Type B pancreatic cell (in vitro differentiated cells): ENCODE measurements around the gene JMJD4. TPM values are rescaled to one million over a fixed set of nuclear protein-coding genes. Genes with fewer than 3 reads are reported as not detected.

Experiments
- DNase-seq: peaks from one replicate; pipeline ENCODE4 v3.0.0; 2021; ENCODE audit warnings: mixed read lengths; ENCODE audit not compliant: unreplicated experiment; ENCODE audit errors: extremely low spot score
- H3K27ac Mint-ChIP-seq: 2 replicates; pipeline ENCODE4 v1.8.0; 2021; ENCODE audit warnings: mild to moderate bottlenecking, mixed read lengths
- H3K27me3 Mint-ChIP-seq: 2 replicates; pipeline ENCODE4 v1.8.0; 2021; ENCODE audit warnings: mixed read lengths
- H3K36me3 Mint-ChIP-seq: 2 replicates; pipeline ENCODE4 v1.8.0; 2021; ENCODE audit warnings: mixed read lengths
- H3K4me1 Mint-ChIP-seq: one replicate; pipeline ENCODE4 v1.8.0; 2021; ENCODE audit warnings: mixed read lengths; ENCODE audit not compliant: unreplicated experiment
- H3K4me3 Mint-ChIP-seq: 2 replicates; pipeline ENCODE4 v1.8.0; 2021; ENCODE audit warnings: mild to moderate bottlenecking, mixed read lengths
- H3K9me3 Mint-ChIP-seq: 2 replicates; pipeline ENCODE4 v1.8.0; 2021; ENCODE audit warnings: mixed read lengths
- CTCF ChIP-seq: fragments of 200-600 bp; sonication (generic); conservative IDR thresholded peaks from 2 replicates; pipeline ENCODE4 v1.5.0; 2021; ENCODE audit warnings: antibody characterized with exemption, mild to moderate bottlenecking
- total RNA-seq: library from RNA; stranded (reverse); gene quantifications from 2 replicates; pipeline ENCODE4 v1.2.1, GENCODE V29; 2021; ENCODE audit warnings: low replicate concordance

JMJD4 gene
- total RNA-seq, 1 donor from 2014 or later: 23.5 TPM

GRCh38 chr1:227734546-227734855 is 601 bp downstream of the JMJD4 start:
- no peak for DNase-seq
- Mint-ChIP-seq H3K9me3 (no peaks in the 10 kb centered on the region), H3K4me1 (peaks cover 24% of the 10 kb centered on the region), H3K27me3 (no peaks in the 10 kb centered on the region), H3K36me3 (peaks cover 3% of the 10 kb centered on the region), H3K27ac (peak overlapping the region; percentile 67), H3K4me3 (peak overlapping the region; percentile 94)
- TF ChIP-seq CTCF: no peak

GRCh38 chr1:227733751-227734545 is 1.2 kb downstream of the JMJD4 start:
- H3K27ac Mint-ChIP-seq: peak overlapping the region; percentile 67
- DNase-seq: no peak
- H3K36me3 Mint-ChIP-seq: peaks cover 3% of the 10 kb centered on the region
- peaks cover 24% of the 10 kb centered on the region for H3K4me1 Mint-ChIP-seq
- H3K27me3 Mint-ChIP-seq: no peaks in the 10 kb centered on the region
- TF ChIP-seq CTCF: no peak
- H3K9me3 Mint-ChIP-seq: no peaks in the 10 kb centered on the region
- peak overlapping the region; percentile 94 for H3K4me3 Mint-ChIP-seq

DNA sequence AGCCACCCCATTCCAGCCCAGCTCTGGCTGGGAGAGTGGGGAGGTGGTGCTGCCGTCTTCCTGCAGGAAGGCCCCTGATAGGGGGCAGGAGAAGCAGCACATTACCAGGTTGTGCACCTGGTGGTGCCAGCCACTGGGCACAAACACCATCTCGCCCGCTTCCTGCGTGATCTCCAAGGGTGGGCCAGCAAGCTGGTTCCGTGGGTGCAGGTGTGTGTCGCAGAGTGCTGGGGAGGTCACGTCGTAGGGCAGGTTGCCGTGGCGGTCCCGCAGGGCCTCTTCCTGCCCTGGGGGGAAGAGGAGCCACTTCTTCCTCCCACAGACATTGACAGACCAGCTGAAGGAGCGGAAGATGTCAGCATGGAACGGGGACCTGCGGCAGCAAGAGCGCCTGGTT is 1.8 kb downstream of the JMJD4 start:
- Mint-ChIP-seq H3K36me3 (peaks cover 3% of the 10 kb centered on the region), H3K27ac (no peak overlapping the region), H3K9me3 (no peaks in the 10 kb centered on the region), H3K4me3 (peak overlapping the region; percentile 82), H3K4me1 (peaks cover 24% of the 10 kb centered on the region), H3K27me3 (no peaks in the 10 kb centered on the region)
- DNase-seq: no peak
- TF ChIP-seq CTCF: no peak

- H3K27me3 Mint-ChIP-seq: no peaks in the 10 kb centered on the region
- H3K4me3 Mint-ChIP-seq: peak overlapping the region; percentile 47
- H3K4me1 Mint-ChIP-seq: peaks cover 28% of the 10 kb centered on the region
- no peak overlapping the region for H3K27ac Mint-ChIP-seq
- peak; percentile 64 for DNase-seq
- no peak for TF ChIP-seq CTCF
- H3K9me3 Mint-ChIP-seq: no peaks in the 10 kb centered on the region
- H3K36me3 Mint-ChIP-seq: peaks cover 3% of the 10 kb centered on the region
Measured at GRCh38 chr1:227732586-227733308, 2.4 kb downstream of the JMJD4 start.

DNA sequence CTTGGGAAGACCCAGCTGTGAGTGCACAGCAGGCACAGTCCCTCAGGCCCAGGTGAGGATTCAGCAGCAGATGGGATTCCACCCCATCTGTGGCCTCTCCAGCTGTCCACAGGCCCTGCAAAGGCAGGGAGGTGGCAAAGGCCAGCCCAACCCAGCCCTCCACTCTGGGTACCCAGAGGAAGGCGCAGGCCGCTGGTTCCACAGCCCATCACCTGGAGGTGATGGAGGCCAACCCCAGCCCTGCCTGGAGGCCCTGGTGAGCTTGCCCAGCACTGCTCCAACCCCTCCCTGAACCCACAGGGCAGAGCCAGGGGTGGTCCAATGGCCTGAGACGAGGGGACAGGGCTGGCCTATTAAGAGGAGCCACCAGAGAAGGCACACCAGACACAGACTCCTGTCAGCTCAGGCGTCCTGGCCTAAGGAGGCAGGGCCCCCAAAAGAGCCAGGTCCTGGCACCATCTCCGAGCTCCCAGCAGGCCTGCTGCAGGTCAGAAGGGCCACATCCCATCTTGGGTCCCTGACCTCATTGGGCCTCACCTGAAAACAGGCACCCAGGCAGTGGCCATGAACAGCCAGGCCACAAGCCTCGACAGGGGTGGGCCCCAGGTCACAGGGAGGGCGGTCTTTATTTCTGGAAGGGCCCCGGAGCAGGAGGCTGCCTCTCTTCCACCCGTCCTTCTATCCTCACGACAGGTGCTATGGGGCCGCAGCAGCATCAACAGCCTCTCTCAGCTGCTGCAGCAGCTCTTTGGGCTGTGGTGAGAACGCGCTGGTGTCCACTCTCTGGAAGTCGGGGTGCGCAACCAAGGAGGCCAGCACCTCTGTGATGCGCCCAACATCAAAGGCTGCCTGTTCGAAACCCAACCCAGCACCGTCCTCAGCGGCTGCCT is 3.2 kb downstream of the JMJD4 start:
- Mint-ChIP-seq H3K4me1 (peaks cover 22% of the 10 kb centered on the region), H3K27ac (no peak overlapping the region), H3K36me3 (peaks cover 3% of the 10 kb centered on the region), H3K9me3 (no peaks in the 10 kb centered on the region), H3K27me3 (no peaks in the 10 kb centered on the region), H3K4me3 (no peak overlapping the region)
- DNase-seq: peak; percentile 60
- no peak for TF ChIP-seq CTCF
